GM20431 (cell line): ENCODE results near the gene MS4A13.
"Not testable (repeated sequence)": the region's sequence is repeated elsewhere in the genome, so short reads cannot be mapped to it uniquely, and the experiment has no call there.

Experiments used
- in situ Hi-C: fragments of 300-500 bp; cut with MseI, MboI; formaldehyde crosslinking; loops from one replicate; pipeline ENCODE4 v1.15.0; 2020; ENCODE audit warnings: low sequenced_read_pairs; ENCODE audit not compliant: unreplicated experiment

MS4A13 gene

DNA sequence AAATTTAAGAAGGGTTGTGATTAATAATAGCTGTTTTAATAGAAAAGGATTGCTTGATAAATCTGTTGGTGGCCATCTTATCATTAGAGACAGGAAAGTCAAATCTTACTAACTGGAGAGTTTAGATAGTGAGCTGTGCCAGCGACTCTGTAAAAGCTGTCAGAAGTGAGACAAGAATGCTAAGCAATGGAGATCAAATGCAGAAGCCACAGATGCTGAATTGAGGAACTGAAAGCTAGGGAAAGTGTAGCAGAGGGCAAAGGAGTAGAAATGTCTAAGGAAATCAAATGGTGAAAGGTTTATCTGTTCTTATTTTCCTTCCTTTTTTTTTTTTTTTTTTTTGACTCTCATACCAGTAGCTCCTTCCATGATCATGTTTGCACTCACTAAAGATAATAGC lies 13.7 kb downstream of the MS4A13 start:
- in situ Hi-C loops, result no loop called here

- in situ Hi-C loops, result no loop called here
Measured at GRCh38 chr11:60530454-60531100, 15.4 kb downstream of the MS4A13 start.

- in situ Hi-C loops, result not testable (repeated sequence)
Measured at GRCh38 chr11:60532383-60532782, 17.2 kb downstream of the MS4A13 start.

GRCh38 chr11:60538627-60539026 lies 23.4 kb downstream of the MS4A13 start:
- in situ Hi-C loops, result not testable (repeated sequence)

- in situ Hi-C loops, result no loop called here
Measured at GRCh38 chr11:60544077-60544476, 28.9 kb downstream of the MS4A13 start.

- in situ Hi-C loops, result no loop called here
Measured at GRCh38 chr11:60561254-60561653, 46.1 kb downstream of the MS4A13 start.

DNA sequence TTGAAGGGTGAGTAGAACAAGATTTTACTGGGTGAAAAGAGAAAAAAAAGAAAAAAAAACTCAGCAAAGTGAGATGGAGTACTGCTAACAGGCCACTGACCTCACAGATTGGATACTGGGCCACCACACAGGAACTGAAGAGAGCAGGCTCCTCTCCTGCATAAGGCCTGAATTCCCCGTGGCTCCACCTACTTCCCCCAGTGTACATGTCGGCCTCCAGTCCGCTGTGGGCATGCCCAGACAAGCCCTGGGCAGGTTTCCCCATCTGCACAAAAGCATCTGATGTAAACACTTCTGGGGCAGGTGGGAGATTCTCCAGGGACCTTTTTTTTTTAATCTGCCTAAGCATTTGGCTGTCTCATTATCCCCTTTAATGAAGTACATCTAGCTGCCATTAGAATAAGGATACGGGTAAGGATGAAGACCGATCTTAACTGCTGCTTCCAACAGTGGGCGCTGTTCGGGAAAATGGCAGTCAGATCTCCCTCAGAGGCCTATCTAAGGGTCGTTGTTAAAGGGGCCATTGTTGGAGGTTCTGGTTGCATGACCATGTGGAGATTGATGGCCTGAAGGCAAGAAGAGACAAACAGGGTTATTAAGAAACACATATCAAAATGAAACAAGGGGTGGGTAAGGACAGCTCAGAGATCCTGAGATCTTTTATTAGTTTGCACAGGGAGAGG lies 48.5 kb downstream of the MS4A13 start:
- in situ Hi-C loops, result no loop called here

DNA sequence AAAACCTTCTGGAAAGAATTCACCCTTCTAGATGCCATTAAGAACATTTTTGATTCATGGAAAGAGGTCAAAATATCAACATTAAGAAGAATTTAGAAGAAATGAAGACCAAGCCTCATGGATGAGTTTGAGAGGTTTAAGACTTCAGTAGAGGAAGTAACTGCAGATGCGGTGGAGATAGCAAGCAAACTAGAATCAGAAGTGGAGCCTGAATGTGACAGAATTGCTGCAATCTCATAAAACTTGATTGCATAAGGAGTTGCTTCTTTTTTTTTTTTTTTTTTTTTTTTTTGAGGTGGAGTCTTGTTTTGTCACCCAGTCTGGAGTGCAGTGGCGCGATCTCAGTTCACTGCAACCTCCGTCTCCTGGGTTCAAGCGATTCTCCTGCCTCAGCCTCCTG lies 51.6 kb downstream of the MS4A13 start:
- in situ Hi-C loops, result no loop called here

- in situ Hi-C loops, result no loop called here
Measured at GRCh38 chr11:60570970-60571369, 55.8 kb downstream of the MS4A13 start.

DNA sequence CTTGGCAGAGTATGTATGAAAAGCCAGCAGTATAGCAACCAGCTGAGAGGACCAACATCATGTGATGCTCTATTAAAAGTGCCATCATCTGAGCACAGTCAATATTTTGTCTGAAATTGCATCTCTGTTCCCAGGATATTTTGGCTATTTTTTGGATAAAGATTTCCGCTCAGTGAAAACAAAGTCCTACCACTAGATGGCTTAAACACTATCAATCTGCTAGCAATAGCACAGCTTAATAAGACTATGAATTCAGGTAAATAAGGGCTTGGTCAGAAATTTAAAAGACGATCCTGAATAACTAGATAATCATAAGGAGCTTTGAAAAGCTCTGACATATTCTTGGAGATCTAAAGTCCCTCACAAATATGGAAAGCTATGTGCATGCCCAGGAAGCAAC lies 74.4 kb downstream of the MS4A13 start:
- in situ Hi-C loops, result no loop called here
